GM10266 (cell line): ENCODE data around the gene MLXIP.
"Not testable (repeated sequence)": the region's sequence is repeated elsewhere in the genome, so short reads cannot be mapped to it uniquely, and the experiment has no call there.

Experiments
- DNase-seq: peaks from one replicate; pipeline ENCODE4 v3.0.0; 2012; ENCODE audit errors: extremely low spot score
- TF ChIP-seq, protein P1 (sequence below): IDR thresholded peaks from 2 replicates; pipeline ENCODE4 v1.5.1; 2012; ENCODE audit warnings: mild to moderate bottlenecking, low read depth; ENCODE audit not compliant: control insufficient read depth, insufficient read depth; ENCODE audit errors: missing control alignments

Gene MLXIP

DNA sequence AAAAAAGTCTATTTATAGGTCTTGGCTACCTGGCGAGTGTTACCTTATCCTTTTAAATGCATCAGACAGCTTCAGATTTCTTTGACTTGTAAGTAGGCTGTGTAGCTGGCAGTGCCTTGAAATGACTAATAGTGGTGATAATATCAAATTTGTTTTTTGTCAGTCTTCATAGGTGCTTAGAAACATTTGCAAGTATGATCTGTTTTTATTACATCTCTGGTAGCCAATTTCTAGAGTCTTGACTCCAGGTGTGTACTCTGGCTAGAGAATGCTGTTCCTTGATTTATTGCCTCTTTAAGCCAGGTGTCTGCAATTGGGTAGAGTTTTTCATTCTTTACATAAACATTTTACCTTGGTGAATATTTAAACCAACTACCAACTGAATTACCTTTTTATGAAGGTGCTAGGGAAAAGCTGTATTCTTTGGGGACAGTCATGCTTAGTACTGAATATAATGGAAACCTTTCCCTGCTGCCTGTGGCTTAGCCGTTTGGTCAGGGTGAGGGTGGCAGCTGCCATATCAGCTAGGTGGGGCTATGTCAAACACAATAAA lies 32.6 kb downstream of the MLXIP start:
- TF ChIP-seq, protein P1, sequence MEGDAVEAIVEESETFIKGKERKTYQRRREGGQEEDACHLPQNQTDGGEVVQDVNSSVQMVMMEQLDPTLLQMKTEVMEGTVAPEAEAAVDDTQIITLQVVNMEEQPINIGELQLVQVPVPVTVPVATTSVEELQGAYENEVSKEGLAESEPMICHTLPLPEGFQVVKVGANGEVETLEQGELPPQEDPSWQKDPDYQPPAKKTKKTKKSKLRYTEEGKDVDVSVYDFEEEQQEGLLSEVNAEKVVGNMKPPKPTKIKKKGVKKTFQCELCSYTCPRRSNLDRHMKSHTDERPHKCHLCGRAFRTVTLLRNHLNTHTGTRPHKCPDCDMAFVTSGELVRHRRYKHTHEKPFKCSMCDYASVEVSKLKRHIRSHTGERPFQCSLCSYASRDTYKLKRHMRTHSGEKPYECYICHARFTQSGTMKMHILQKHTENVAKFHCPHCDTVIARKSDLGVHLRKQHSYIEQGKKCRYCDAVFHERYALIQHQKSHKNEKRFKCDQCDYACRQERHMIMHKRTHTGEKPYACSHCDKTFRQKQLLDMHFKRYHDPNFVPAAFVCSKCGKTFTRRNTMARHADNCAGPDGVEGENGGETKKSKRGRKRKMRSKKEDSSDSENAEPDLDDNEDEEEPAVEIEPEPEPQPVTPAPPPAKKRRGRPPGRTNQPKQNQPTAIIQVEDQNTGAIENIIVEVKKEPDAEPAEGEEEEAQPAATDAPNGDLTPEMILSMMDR: no peak
- DNase-seq: no peak

DNA sequence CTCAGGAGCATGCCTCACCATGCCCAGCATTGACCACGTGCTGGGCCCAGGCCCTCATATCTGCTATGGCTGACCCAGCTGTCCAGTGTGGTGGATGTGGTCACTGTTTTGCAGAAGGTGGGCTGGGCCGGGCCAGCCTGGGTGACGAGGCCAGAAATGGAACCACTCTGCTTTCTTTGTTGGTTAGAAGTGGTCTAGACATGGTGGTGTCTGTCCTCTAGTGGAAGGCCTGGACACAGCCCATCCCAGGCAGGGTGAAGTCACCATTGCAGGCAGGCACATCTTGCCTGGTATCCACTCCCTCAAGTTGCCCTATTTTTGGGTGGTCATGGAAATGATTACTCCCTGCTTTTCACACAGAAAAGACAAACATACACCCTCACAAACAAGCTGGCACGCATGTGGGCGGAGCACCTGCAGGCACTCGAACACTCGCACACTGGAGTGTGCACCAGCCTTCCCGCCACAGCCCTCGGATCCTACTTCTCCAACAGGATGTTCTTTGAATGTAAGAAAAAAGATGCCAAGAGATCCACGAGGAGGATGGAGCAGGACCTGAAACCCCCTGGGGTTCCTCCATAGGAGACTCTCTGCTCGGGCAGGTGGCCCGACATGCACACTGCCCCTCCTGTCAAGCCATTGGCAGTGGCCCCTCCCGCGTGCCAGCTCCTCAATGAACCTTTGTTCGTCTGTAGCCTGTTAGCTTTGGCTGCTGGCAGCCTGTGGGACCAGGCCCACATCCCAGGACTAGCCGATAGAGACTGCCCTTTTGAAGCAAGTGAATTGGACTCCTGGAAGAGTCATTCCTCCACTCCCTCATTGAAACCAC lies 38.4 kb downstream of the MLXIP start:
- TF ChIP-seq, protein P1: no peak
- DNase-seq: no peak

DNA sequence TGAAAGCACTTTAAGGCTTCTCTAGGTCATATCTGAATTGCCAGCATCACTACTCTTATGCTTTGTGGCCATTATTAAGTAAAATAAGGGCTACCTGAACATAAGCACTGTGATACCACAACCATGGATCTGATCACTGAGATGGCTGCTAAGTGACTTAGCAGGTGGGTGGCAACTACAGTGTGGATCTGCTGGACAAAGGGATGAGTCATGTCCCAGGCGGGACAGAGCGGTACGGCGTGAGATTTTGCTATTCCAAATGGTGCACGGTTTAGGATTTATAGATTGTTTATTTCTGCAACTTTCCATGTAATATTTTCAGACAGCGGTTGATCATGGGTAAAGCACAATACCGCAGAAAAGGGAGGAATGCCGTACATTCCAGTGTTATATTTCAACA lies 39.4 kb downstream of the MLXIP start:
- TF ChIP-seq, protein P1: no peak
- DNase-seq: peak; percentile 2

DNA sequence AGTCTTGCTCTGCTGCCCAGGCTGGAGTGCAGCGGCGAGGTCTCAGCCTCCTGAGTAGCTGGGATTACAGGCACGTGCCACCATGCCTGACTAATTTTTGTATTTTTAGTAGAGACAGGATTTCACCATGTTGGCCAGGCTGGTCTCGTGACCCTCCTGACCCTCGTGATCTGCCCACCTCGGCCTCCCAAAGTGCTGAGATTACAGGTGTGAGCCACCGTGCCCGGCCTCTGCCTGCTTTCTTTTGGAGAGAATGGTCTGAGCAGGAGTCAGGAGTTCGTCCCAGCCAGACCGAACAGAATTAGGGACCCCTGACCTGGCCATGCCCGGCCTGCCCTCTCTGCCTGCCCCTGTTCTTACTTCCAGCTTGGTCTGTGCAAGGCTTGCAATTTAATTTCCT lies 42.8 kb downstream of the MLXIP start:
- DNase-seq: not testable (repeated sequence)

DNA sequence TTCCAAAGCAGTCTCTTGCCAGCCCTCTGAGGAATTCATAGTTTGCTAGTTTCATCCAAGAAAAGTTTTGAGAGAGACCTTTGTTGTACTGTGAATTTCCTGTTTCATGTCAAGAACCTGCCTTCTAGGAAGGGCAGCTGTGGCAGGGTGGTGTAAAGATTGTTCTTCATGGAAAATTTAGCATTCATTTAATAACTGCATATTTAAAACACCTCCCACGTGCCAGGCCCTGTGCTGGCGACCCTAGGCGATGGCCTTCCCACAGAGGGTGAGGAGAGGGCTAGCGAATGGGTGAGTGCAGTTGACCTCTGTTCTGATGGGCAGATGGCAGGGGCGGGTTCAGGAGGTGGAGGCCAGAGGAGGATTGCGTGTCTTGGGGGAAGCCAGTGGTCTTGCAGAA lies 43.2 kb downstream of the MLXIP start:
- TF ChIP-seq, protein P1: no peak
- DNase-seq: no peak

DNA sequence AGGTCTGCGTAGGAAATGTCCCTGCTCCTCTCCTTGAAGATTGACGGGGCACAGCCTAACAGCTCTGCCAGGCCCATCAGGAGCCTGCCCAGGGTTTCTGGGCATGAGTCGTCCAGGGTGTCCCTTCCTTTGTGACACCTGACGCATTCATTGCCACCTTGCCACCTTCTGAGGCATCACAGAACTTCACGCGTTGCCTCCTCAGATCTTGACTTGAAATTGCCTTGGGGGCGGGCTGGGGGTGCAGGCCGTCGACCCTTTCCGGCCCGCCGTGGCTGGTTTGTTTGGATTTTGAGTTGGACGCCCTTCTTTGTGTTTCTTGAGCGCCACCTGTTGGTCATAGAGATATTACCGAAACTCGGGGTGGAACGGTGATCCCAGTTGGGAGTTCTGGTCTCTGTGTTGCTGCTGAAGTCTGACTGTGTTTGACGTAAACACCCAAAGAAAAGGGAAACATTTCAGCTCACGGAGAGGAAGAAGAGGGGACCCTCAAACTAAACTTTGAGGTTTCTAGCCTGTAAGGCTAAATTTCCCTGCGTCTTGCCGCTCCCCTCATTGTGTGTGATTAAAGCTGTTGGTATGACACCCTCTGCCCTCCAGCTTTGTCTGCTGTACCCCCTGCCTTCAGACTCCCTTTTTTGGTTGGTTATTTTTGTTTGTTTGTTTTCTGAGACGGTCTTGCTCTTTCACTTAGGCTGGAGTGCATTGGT lies 44.6 kb downstream of the MLXIP start:
- TF ChIP-seq, protein P1: peak; percentile 82
- peak; percentile 81 for DNase-seq

DNA sequence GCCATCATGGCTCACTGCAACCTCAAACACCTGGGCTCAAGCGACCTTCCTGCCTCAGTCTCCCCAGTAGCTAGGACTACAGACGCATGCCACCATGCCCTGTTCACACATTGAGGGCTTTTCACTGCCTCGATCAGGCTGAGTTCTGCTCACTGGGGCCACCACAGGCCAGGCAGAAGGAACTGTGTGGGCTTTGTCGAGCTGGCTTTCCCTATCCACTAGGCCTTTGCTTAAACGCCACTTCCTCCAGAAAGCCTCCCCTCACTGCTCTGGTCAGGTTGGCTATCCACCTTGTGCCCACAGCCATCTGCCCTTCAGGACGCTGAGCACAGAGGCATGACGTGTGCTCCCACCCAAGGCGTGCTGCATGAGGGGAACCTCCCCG lies 45.2 kb downstream of the MLXIP start:
- DNase-seq: no peak
- TF ChIP-seq, protein P1: no peak
